ENCODE measurements around the gene CHMP1B. TPM values are rescaled to one million over a fixed set of nuclear protein-coding genes. Genes with fewer than 3 reads are reported as not detected.

The CHMP1B gene
- total and polyA plus RNA-seq, 7 donors = 77.9 to 460 (median 321) TPM

GRCh38 chr18:11821208-11821607 lies 30.0 kb upstream of the CHMP1B start:
- WGBS, 3 donors = 90 to 93% (median 91%) methylated on average over 7 of the region's 7 CpGs
- H3K4me3 ChIP-seq = no peak overlapping the region
- no peak for TF ChIP-seq CTCF (IDR thresholded peaks at IDR 0.05)
- H3K36me3 ChIP-seq (ENCODE audit: insufficient read depth in 1 of 2, low read depth in 1 of 2) = no peaks in the 10 kb centered on the region
- no peak for ATAC-seq
- H3K9me3 ChIP-seq = no peaks in the 10 kb centered on the region
- H3K27me3 ChIP-seq (ENCODE audit: insufficient read depth in 3 of 3, low read length in 2 of 3) = no peaks in the 10 kb centered on the region
- no peak overlapping the region for H3K27ac ChIP-seq
- no peak for DNase-seq
- intact Hi-C loops (cut with DNase I) = no loop called here
- H3K4me1 ChIP-seq = no peaks in the 10 kb centered on the region

GRCh38 chr18:11821643-11822237 lies 29.5 kb upstream of the CHMP1B start:
- Histone ChIP-seq H3K4me3 (no peak overlapping the region), H3K27ac (no peak overlapping the region), H3K27me3 (ENCODE audit: insufficient read depth in 3 of 3, low read length in 2 of 3) (no peaks in the 10 kb centered on the region), H3K36me3 (ENCODE audit: insufficient read depth in 1 of 2, low read depth in 1 of 2) (no peaks in the 10 kb centered on the region), H3K9me3 (no peaks in the 10 kb centered on the region), H3K4me1 (no peaks in the 10 kb centered on the region)
- WGBS, 3 donors = 95 to 96% (median 95%) methylated on average over 37 to 40 of the region's 40 CpGs
- intact Hi-C loops (cut with DNase I) = no loop called here
- DNase-seq = no peak
- no peak for TF ChIP-seq CTCF (IDR thresholded peaks at IDR 0.05)
- ATAC-seq = peak in 1 of 4 donors; percentile 10

- H3K27me3 ChIP-seq (ENCODE audit: insufficient read depth in 3 of 3, low read length in 2 of 3) = no peaks in the 10 kb centered on the region
- ATAC-seq (no peak), DNase-seq (no peak)
- H3K27ac ChIP-seq = no peak overlapping the region
- no peaks in the 10 kb centered on the region for H3K9me3 ChIP-seq
- no peak overlapping the region for H3K4me3 ChIP-seq
- H3K4me1 ChIP-seq = no peaks in the 10 kb centered on the region
- 49 to 58% (median 55%) methylated on average over 5 of the region's 5 CpGs for WGBS, 3 donors
- intact Hi-C loops (cut with DNase I) = no loop called here
- no peak for TF ChIP-seq CTCF (IDR thresholded peaks at IDR 0.05)
- H3K36me3 ChIP-seq (ENCODE audit: insufficient read depth in 1 of 2, low read depth in 1 of 2) = no peaks in the 10 kb centered on the region
Observed at GRCh38 chr18:11823545-11823944, 27.7 kb upstream of the CHMP1B start.

GRCh38 chr18:11826836-11827235 lies 24.4 kb upstream of the CHMP1B start:
- no peak for TF ChIP-seq CTCF (IDR thresholded peaks at IDR 0.05)
- ATAC-seq (peak in 3 of 4 donors; percentile 26 to 77 (median 52)), DNase-seq (no peak)
- Histone ChIP-seq H3K9me3 (no peaks in the 10 kb centered on the region), H3K4me1 (no peaks in the 10 kb centered on the region), H3K36me3 (ENCODE audit: insufficient read depth in 1 of 2, low read depth in 1 of 2) (no peaks in the 10 kb centered on the region), H3K4me3 (no peak overlapping the region), H3K27ac (no peak overlapping the region), H3K27me3 (ENCODE audit: insufficient read depth in 3 of 3, low read length in 2 of 3) (no peaks in the 10 kb centered on the region)
- intact Hi-C loops (cut with DNase I) = no loop called here
- 73 to 83% (median 82%) methylated on average over 12 of the region's 12 CpGs for WGBS, 3 donors

Measured in psoas muscle (tissue), 8 donors.